GM12872 (cell line): ENCODE measurements around the gene PPRC1.

Experiments used
- TF ChIP-seq, protein P1 (sequence below): IDR thresholded peaks from 3 replicates; pipeline ENCODE4 v1.5.1; 2011; ENCODE audit warnings: low read depth, mild to moderate bottlenecking, low read length, moderate library complexity; ENCODE audit not compliant: insufficient read depth

The PPRC1 gene

DNA sequence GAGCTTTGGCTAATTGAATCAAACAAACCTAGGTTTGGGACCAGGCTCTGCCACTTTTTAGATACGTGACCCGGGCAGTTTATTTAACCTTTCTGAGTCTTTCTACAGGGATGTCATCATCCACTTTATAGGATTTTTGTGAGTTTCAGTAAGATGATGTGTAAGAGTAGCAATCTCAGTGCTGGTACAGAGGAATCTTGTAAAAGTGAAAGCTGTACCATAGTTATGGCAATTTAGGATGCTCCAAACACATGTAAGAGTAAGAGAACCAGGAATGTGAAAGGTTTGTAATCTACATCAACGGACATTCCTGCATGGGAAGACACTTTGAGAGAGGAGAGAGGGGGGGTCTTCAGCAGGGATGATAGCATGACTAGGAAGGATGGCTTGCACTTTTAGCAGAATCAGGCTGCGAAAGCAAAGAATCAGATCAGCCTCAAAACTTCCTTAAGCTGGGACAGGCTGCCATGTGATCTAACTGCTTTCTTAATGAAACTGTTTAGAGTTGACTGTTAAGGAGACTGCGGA lies 20.3 kb downstream of the PPRC1 start:
- TF ChIP-seq, protein P1, sequence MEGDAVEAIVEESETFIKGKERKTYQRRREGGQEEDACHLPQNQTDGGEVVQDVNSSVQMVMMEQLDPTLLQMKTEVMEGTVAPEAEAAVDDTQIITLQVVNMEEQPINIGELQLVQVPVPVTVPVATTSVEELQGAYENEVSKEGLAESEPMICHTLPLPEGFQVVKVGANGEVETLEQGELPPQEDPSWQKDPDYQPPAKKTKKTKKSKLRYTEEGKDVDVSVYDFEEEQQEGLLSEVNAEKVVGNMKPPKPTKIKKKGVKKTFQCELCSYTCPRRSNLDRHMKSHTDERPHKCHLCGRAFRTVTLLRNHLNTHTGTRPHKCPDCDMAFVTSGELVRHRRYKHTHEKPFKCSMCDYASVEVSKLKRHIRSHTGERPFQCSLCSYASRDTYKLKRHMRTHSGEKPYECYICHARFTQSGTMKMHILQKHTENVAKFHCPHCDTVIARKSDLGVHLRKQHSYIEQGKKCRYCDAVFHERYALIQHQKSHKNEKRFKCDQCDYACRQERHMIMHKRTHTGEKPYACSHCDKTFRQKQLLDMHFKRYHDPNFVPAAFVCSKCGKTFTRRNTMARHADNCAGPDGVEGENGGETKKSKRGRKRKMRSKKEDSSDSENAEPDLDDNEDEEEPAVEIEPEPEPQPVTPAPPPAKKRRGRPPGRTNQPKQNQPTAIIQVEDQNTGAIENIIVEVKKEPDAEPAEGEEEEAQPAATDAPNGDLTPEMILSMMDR = no peak

DNA sequence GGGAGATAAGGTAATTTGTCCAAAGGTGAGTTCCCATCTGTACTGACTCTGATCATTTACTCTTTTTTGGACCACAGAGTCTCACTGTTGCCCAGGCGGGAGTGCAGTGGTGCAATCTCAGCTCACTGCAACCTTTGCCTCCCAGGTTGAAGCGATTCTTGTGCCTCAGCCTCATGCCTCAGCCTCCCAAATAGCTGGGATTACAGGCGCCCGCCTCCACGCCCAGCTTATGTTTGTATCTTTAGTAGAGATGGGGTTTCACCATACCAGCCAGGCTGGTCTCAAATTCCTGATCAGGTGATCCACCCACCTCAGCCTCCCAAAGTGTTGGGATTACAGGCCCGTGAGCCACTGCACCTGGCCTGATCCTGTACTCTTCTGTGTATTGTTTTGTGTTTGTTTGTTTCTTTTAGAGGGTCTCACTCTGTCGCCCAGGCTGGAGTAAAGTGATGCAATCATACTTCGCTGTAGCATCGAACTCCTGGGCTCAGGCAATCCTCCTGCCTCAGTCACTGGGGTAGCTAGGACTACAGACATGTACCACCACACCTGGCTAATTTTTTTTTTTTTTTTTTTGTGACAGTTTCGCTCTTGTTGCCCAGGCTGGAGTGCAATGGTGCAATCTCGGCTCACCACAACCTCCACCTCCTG lies 21.8 kb downstream of the PPRC1 start:
- TF ChIP-seq, protein P1 = no peak

DNA sequence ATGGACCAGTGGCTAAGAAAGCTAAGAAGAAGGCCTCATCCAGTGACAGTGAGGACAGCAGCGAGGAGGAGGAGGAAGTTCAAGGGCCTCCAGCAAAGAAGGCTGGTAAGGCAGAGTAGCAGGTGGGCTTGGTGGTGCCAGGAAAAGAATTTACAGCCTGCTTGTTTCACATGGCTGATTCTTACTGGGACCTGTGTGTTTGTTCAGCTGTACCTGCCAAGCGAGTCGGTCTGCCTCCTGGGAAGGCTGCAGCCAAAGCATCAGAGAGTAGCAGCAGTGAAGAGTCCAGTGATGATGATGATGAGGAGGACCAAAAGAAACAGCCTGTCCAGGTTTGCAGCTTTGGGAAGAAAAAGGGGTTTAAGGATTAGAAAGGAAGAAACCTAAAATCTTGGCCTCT lies 24.4 kb downstream of the PPRC1 start:
- TF ChIP-seq, protein P1 = no peak

DNA sequence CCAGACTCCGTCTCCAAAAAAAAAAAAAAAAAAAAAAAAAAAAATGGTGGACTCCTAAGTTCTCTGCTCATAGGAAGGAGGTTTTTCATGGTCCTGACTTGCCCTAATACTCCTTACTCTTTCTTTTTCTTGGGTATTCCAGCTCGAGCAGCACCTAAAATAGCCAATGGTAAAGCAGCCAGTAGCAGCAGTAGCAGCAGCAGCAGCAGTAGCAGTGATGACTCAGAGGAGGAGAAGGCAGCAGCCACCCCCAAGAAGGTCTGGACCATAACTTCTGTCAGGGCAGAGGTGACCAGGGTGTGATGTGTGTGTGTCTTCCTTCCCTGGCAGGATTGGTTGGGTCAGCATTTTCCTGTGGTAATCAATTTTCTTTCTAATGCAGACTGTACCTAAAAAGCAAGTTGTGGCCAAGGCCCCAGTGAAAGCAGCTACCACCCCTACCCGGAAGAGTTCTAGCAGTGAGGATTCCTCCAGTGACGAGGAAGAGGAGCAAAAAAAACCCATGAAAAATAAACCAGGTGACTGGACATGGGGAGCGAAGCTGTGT lies 26.3 kb downstream of the PPRC1 start:
- TF ChIP-seq, protein P1 = no peak

DNA sequence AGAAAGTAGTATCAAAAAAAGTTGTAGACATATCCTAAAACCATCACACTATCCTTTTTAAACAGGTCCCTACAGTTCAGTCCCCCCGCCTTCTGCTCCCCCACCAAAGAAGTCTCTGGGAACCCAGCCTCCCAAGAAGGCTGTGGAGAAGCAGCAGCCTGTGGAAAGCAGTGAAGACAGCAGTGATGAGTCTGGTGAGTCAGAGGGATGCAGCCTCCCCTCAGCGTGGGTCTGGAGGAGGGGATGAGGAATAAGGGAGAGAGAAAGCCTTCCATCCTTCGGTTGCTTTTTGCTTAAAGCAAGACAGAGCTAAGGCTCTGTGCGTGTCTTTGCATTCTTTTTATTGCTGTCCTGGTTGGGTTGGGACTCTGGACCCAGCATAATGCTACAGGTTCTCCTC lies 27.0 kb downstream of the PPRC1 start:
- TF ChIP-seq, protein P1 = no peak

DNA sequence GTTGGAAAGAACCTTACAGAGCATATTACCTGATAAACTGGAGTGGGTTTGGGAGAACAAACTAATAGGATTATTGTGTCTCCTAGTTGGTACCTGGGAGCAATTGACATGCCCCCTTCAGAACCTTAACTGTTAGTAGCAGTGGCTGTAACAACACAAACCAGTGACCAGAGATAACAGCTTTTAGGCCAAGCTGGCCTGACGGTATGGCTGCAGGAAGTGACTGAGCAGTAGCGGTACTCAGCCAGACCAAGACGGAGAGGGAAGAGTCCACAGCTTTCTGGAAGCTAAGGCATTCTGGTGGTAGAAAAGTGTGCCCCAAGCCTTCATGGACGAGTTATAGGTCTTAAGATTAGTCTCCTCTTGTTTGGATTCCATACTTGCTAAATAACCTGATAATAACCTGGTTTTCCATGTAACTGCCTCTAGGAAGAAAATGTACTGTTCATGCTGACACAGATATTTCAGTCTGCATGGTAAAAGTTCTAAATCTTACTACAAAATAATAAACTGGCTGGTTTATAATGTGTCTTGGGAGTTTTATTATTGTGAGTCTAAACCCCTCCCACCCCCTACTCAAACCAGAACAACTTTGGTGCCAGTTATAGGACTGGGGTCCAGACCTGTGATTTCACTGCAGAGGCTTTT lies 30.6 kb downstream of the PPRC1 start:
- TF ChIP-seq, protein P1 = no peak

DNA sequence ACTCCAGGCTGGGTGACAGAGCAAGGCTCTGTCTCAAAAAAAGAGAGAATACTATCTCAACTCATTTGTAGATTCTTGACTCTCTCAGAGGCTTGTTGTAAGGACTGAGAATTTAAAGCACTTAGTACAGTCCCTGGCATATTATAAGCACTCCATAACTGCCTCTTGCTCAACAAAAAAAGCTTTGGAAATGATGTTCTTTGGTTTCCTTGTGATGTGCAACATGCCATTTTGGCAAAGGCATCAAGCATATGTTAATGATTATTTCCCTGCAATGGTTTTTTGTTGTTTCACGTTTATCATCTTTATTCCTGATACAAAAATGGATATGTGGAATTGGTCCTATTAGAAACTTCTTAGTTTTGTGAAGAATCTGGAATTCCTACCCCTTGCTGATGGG lies 35.0 kb downstream of the PPRC1 start:
- TF ChIP-seq, protein P1 = no peak
